GM19467 (cell line): ENCODE measurements around the gene STX1A.
"Not testable (repeated sequence)": the region's sequence is repeated elsewhere in the genome, so short reads cannot be mapped to it uniquely, and the experiment has no call there.

Experiments
- ATAC-seq: cut with Tn5 transposase; IDR thresholded peaks from one replicate; pipeline ENCODE4 v1.9.1; 2021; ENCODE audit warnings: mild to moderate bottlenecking, moderate library complexity; ENCODE audit not compliant: unreplicated experiment

The STX1A gene

GRCh38 chr7:73683788-73684693, 35.4 kb downstream of the STX1A start:
- ATAC-seq: no peak

- peak; percentile 84 for ATAC-seq
These were observed 36.2 kb downstream of the STX1A start, which contains the start of the genes BUD23 and DNAJC30 for GRCh38 chr7:73683056-73683787. BUD23 (plus strand) TSS chr7:73683597; CDS start chr7:73683626, 29 bp downstream. DNAJC30 (minus strand) TSS chr7:73683453; CDS start chr7:73683423, 30 bp downstream.

GRCh38 chr7:73682745-73683055, 36.8 kb downstream of the STX1A start:
- ATAC-seq: peak; percentile 5

- ATAC-seq: no peak
These were observed 38.4 kb downstream of the STX1A start for GRCh38 chr7:73681031-73681430.

GRCh38 chr7:73680501-73680900, 39.0 kb downstream of the STX1A start:
- no peak for ATAC-seq

- no peak for ATAC-seq
These were observed 39.8 kb downstream of the STX1A start for GRCh38 chr7:73679709-73680108.

- ATAC-seq: no peak
These were observed 40.6 kb downstream of the STX1A start for GRCh38 chr7:73678862-73679261.

GRCh38 chr7:73676062-73676461, 43.4 kb downstream of the STX1A start:
- ATAC-seq: not testable (repeated sequence)

- ATAC-seq: no peak
These were observed 44.9 kb downstream of the STX1A start for GRCh38 chr7:73674468-73675124.

GRCh38 chr7:73671857-73672445, 47.5 kb downstream of the STX1A start:
- ATAC-seq: no peak

- no peak for ATAC-seq
These were observed 48.2 kb downstream of the STX1A start for GRCh38 chr7:73671322-73671661.

GRCh38 chr7:73669858-73670385, 49.5 kb downstream of the STX1A start:
- ATAC-seq: no peak

GRCh38 chr7:73669288-73669701, 50.2 kb downstream of the STX1A start:
- no peak for ATAC-seq

GRCh38 chr7:73668886-73669230, 50.6 kb downstream of the STX1A start:
- ATAC-seq: no peak

- no peak for ATAC-seq
These were observed 51.2 kb downstream of the STX1A start for GRCh38 chr7:73668103-73668885.

- peak; percentile 85 for ATAC-seq
These were observed 51.9 kb downstream of the STX1A start, which contains the start of gene VPS37D for GRCh38 chr7:73667344-73668102. VPS37D (plus strand) TSS chr7:73667831; CDS start chr7:73667959, 128 bp downstream.

- no peak for ATAC-seq
These were observed 56.4 kb downstream of the STX1A start for GRCh38 chr7:73663033-73663432.

- not testable (repeated sequence) for ATAC-seq
These were observed 58.9 kb downstream of the STX1A start for GRCh38 chr7:73660594-73660993.

GRCh38 chr7:73659983-73660382, 59.5 kb downstream of the STX1A start:
- ATAC-seq: no peak
